Small intestine (tissue), 7 donors: ENCODE data around the gene RAB24. TPM values are rescaled to one million over a fixed set of nuclear protein-coding genes. Genes with fewer than 3 reads are reported as not detected.
"Not testable (repeated sequence)": the region's sequence is repeated elsewhere in the genome, so short reads cannot be mapped to it uniquely, and the experiment has no call there.

Experiments used
- DNase-seq, 2 donors: peaks; one replicate each; pipeline versions ENCODE4 v3.0.0 to v3.0.0-alpha.2; 2013
- FAIRE-seq: peaks from 2 replicates; lab custom pipeline; 2012; peaks lifted over from hg19 to GRCh38; lab: Jason Lieb, UNC
- H3K27ac ChIP-seq, 3 donors: one replicate each; pipeline ENCODE4 v1.5.1; 2013; ENCODE audit warnings: low read length in 2 of 3, mild to moderate bottlenecking in 2 of 3, control low read depth in 1 of 3, inconsistent platforms in 1 of 3, low read depth in 1 of 3, moderate library complexity in 1 of 3
- H3K27me3 ChIP-seq, 3 donors: one replicate each; pipeline ENCODE4 v1.6.1; 2013; ENCODE audit warnings: low read length in 3 of 3, inconsistent platforms in 1 of 3; ENCODE audit not compliant: control insufficient read depth in 3 of 3, insufficient read depth in 3 of 3
- H3K36me3 ChIP-seq, 3 donors: one replicate each; pipeline ENCODE4 v1.6.1; 2013; ENCODE audit warnings: low read length in 3 of 3, inconsistent platforms in 1 of 3, low read depth in 1 of 3, mild to moderate bottlenecking in 1 of 3, moderate library complexity in 1 of 3; ENCODE audit not compliant: control insufficient read depth in 3 of 3, insufficient read depth in 2 of 3
- H3K4me1 ChIP-seq, 3 donors: one replicate each; pipeline ENCODE4 v1.6.1; 2013; ENCODE audit warnings: low read length in 2 of 3, inconsistent platforms in 1 of 3, low read depth in 1 of 3, mild to moderate bottlenecking in 1 of 3, moderate library complexity in 1 of 3; ENCODE audit not compliant: control insufficient read depth in 3 of 3, insufficient read depth in 2 of 3
- H3K4me3 ChIP-seq, 3 donors: one replicate each; pipeline ENCODE4 v1.5.1; 2013; ENCODE audit warnings: low read length in 3 of 3, control low read depth in 1 of 3, inconsistent platforms in 1 of 3, low read depth in 1 of 3, mild to moderate bottlenecking in 1 of 3, moderate library complexity in 1 of 3
- H3K9me3 ChIP-seq, 2 donors: one replicate each; pipeline ENCODE4 v1.6.1; 2013; ENCODE audit warnings: low read depth in 1 of 2, low read length in 1 of 2; ENCODE audit not compliant: control insufficient read depth in 2 of 2, insufficient read depth in 1 of 2
- WGBS, 3 donors: extraction: QIAGEN DNeasy Blood & Tissue Kit; methylation state at CpG; one replicate each; pipeline ENCODE4 v1.1.7; 2013; 5-methylcytosine and 5-hydroxymethylcytosine counted together
- polyA plus RNA-seq, 4 donors: library from polyadenylated mRNA; stranded (reverse) in 3 of 4; unstranded in 1 of 4; fragments of 200-250 nt in 3 of 4; fragments of 120-200 nt in 1 of 4; gene quantifications; one replicate each; pipeline versions ENCODE4 v1.2.1 to v1.2.3, GENCODE V29; 2013
- donor health status: healthy with polysubstance abuse.
- donor health status: control.
- donor health status: control.
- donor health status: Bipolar disorder and iron deficiency.
- donor health status: healthy.

Gene RAB24
- polyA plus RNA-seq, 4 donors: 48.1 to 80.1 (median 73.0) TPM

DNA sequence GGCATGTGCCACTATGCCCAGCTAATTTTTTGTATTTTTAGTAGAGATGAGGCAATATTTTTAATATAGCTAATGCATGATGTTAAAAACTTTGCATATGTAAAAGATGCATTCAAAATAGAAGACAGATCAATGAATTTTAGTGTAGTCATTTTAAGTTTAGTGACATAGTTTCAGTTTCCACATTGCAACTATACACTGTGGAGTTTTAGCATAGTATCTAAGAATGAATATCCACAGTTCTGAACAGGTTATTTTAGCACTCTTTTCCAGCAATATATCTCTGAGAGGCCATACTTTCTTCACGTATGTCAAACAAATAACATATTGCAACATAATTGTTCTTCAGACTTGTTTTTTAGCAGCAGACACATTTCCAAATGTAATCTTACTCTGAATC lies 39.3 kb downstream of the RAB24 start:
- WGBS, 3 donors: 85 to 94% (median 93%) methylated on average over 1 of the region's 1 CpG
- Histone ChIP-seq H3K36me3 (peaks cover 5 to 39% (median 13%) of the 10 kb centered on the region in 3 donors), H3K4me3 (no peak overlapping the region), H3K9me3 (no peaks in the 10 kb centered on the region), H3K27ac (no peak overlapping the region), H3K4me1 (no peaks in the 10 kb centered on the region), H3K27me3 (no peaks in the 10 kb centered on the region)
- FAIRE-seq: no peak
- DNase-seq: no peak

GRCh38 chr5:177261510-177261909 lies 42.0 kb downstream of the RAB24 start:
- WGBS, 3 donors: 56 to 83% (median 74%) methylated on average over 1 of the region's 1 CpG
- peak; percentile 64 for FAIRE-seq
- no peaks in the 10 kb centered on the region for H3K27me3 ChIP-seq
- no peak for DNase-seq
- H3K9me3 ChIP-seq: no peaks in the 10 kb centered on the region
- no peaks in the 10 kb centered on the region for H3K4me1 ChIP-seq
- H3K27ac ChIP-seq: no peak overlapping the region
- no peak overlapping the region for H3K4me3 ChIP-seq
- peaks cover 11 to 52% (median 17%) of the 10 kb centered on the region in 3 donors for H3K36me3 ChIP-seq

GRCh38 chr5:177260961-177261360 lies 42.6 kb downstream of the RAB24 start:
- Histone ChIP-seq H3K27me3 (no peaks in the 10 kb centered on the region), H3K4me1 (no peaks in the 10 kb centered on the region), H3K4me3 (no peak overlapping the region), H3K27ac (no peak overlapping the region), H3K36me3 (peaks cover 6 to 52% (median 13%) of the 10 kb centered on the region in 3 donors), H3K9me3 (no peaks in the 10 kb centered on the region)
- 91 to 97% (median 96%) methylated on average over 7 of the region's 7 CpGs for WGBS, 3 donors
- no peak for DNase-seq
- no peak for FAIRE-seq

- not testable (repeated sequence) for H3K4me3 ChIP-seq, H3K4me1 ChIP-seq, FAIRE-seq, DNase-seq, H3K27me3 ChIP-seq, H3K27ac ChIP-seq, H3K9me3 ChIP-seq
- WGBS, 3 donors: 94 to 97% (median 96%) methylated on average over 7 of the region's 7 CpGs
- peaks cover 8 to 56% (median 12%) of the 10 kb centered on the region in 3 donors for H3K36me3 ChIP-seq
Measured at GRCh38 chr5:177258711-177259110, 44.8 kb downstream of the RAB24 start.

DNA sequence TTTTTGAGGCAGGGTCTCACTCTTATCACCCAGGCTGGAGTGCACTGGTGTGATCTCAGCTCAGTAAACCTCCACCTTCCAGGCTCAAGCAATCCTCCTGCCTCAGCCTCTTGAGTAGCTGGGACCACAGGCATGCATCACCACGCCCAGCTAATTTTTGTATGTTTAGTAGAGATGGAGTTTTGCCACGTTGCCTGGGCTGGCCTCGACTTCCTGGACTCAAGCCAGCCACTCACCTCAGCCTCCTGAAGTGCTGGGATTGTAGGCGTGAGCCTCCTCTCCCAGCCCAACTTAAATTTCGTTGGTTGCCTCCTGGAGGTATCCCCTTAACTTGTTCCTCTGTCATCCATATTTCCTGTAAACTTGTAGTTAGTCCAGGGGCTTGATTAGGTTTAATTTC lies 47.2 kb downstream of the RAB24 start:
- no peaks in the 10 kb centered on the region for H3K9me3 ChIP-seq
- WGBS, 3 donors: 44 to 61% (median 50%) methylated on average over 5 of the region's 5 CpGs
- H3K36me3 ChIP-seq: peaks cover 15 to 55% (median 22%) of the 10 kb centered on the region in 3 donors
- H3K27ac ChIP-seq: no peak overlapping the region
- H3K4me3 ChIP-seq: no peak overlapping the region
- no peaks in the 10 kb centered on the region for H3K27me3 ChIP-seq
- no peak for DNase-seq
- H3K4me1 ChIP-seq: no peaks in the 10 kb centered on the region
- FAIRE-seq: no peak

GRCh38 chr5:177253252-177253651 lies 50.3 kb downstream of the RAB24 start:
- no peak for DNase-seq
- Histone ChIP-seq H3K9me3 (no peaks in the 10 kb centered on the region), H3K4me3 (no peak overlapping the region), H3K27me3 (no peaks in the 10 kb centered on the region), H3K27ac (no peak overlapping the region), H3K36me3 (peaks cover 11 to 52% (median 26%) of the 10 kb centered on the region in 3 donors), H3K4me1 (no peaks in the 10 kb centered on the region)
- FAIRE-seq: no peak
- 81 to 94% (median 90%) methylated on average over 1 of the region's 1 CpG for WGBS, 3 donors

Other genes starting within 250 kb of the RAB24 start
- 100 to 1,000 TPM in 1 of 4 donors, 10 to 100 TPM in 1, 1 to 10 TPM in 2; 7.6 to 118 (median 39.7) TPM for gene FGFR4, start 216.8 kb downstream of the RAB24 start, polyA plus RNA-seq
- gene NSD1, start 169.9 kb downstream of the RAB24 start, polyA plus RNA-seq: 10 to 100 TPM in 2 of 4 donors, 1 to 10 TPM in 2; 4.3 to 27.2 (median 11.5) TPM
- 100 to 1,000 TPM; 278 to 457 (median 339) TPM for gene PRELID1, start 80 bp upstream of the RAB24 start, polyA plus RNA-seq
- gene MXD3, start 8.2 kb upstream of the RAB24 start, polyA plus RNA-seq: 10 to 100 TPM; 11.9 to 22.9 (median 14.4) TPM
- gene LMAN2, start 47.9 kb upstream of the RAB24 start, polyA plus RNA-seq: 100 to 1,000 TPM in 2 of 4 donors, 10 to 100 TPM in 2; 73.6 to 304 (median 158) TPM
- 10 to 100 TPM; 12.8 to 31.3 (median 20.6) TPM for gene RGS14, start 54.2 kb upstream of the RAB24 start, polyA plus RNA-seq
- gene SLC34A1, start 80.7 kb upstream of the RAB24 start, polyA plus RNA-seq: under 1 TPM in 2 of 4 donors, not detected in 2; 0.01 to 0.07 TPM
- not detected for gene PFN3, start 96.9 kb upstream of the RAB24 start, polyA plus RNA-seq
- 10 to 100 TPM in 3 of 4 donors, under 1 TPM in 1; 0.28 to 22.4 (median 18.6) TPM for gene F12, start 105.8 kb upstream of the RAB24 start, polyA plus RNA-seq
- 10 to 100 TPM; 17.0 to 29.5 (median 24.4) TPM for gene GRK6, start 123.0 kb upstream of the RAB24 start, polyA plus RNA-seq
- gene PRR7, start 143.1 kb upstream of the RAB24 start, polyA plus RNA-seq: 1 to 10 TPM in 3 of 4 donors, under 1 TPM in 1; 0.86 to 3.7 (median 2.0) TPM
- gene DBN1, start 169.9 kb upstream of the RAB24 start, polyA plus RNA-seq: 10 to 100 TPM in 2 of 4 donors, 1 to 10 TPM in 2; 1.6 to 32.0 (median 14.2) TPM
- gene PDLIM7, start 193.9 kb upstream of the RAB24 start, polyA plus RNA-seq: 10 to 100 TPM in 2 of 4 donors, 1 to 10 TPM in 2; 3.8 to 44.4 (median 18.3) TPM
- 1 to 10 TPM; 3.1 to 6.0 (median 4.1) TPM for gene DOK3, start 206.1 kb upstream of the RAB24 start, polyA plus RNA-seq
- 10 to 100 TPM; 81.9 to 95.4 (median 87.6) TPM for gene DDX41, start 213.2 kb upstream of the RAB24 start, polyA plus RNA-seq